Sigmoid colon (tissue), 4 donors: ENCODE results near the gene ANKHD1.
A peak's percentile ranks its signal among the peaks of the same experiment; 100 is the strongest.

Experiments used
- CTCF ChIP-seq, 4 experiments: fragments of 450-650 bp in 3 of 4; fragments of 200-600 bp in 1 of 4; IDR thresholded peaks; one replicate each; pipeline ENCODE4 v1.5.1; 2016 to 2019; ENCODE audit warnings: antibody characterized with exemption in 4 of 4, mild to moderate bottlenecking in 3 of 4, moderate library complexity in 2 of 4
- EP300 ChIP-seq, 4 donors: sonication (generic); formaldehyde crosslinking; IDR thresholded peaks; one replicate each; pipeline ENCODE4 v1.6.1; 2017; ENCODE audit warnings: antibody characterized with exemption in 4 of 4
- POLR2A ChIP-seq, 2 donors: fragments of 450-650 bp; IDR thresholded peaks; one replicate each; pipeline ENCODE4 v1.6.1; 2016; ENCODE audit warnings: antibody characterized with exemption in 2 of 2, mild to moderate bottlenecking in 2 of 2, moderate library complexity in 2 of 2
- POLR2AphosphoS5 ChIP-seq, 4 donors: sonication (generic); formaldehyde crosslinking; IDR thresholded peaks; one replicate each; pipeline ENCODE4 v1.6.1; 2017; ENCODE audit warnings: antibody characterized with exemption in 4 of 4

DNA sequence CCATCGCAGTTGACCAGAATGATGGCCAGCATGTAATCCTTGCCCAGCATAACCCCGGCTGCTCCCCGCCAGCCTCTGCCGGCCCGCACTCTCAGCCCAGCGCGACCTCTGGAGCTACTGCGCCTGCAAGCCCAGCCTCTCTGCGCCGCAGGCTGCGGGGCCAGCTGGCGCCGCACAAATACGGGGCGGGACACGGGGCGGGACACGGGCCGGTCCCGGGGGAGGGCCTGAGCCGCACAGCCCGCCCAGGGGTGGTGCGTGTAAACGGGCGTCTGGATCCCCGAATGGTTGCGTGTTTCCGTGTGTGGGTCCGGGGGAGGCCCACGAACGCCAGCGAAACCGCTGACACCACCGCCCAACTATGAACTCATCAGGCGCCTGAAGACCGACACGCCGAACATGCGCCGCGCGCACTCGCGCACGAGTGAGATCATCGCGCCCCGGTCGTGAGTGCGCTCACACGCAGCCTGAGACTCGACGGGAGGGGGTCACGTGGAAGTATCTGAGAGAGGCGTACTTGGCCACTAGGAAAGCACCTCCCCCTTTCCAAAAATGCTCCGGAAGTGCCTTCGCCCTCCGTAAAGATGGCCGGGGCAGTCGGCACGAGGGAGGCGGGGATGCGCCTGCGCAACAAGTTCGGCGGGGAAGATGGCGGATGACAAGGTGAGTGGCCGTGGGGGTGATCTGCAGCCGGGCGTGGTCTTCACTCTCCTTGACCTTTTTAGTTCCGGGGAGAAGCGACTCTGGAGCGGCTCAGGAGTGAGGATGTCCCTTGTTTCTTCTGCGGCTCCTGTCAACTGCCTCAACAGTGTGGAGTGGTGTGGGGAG lies 162.8 kb downstream of the ANKHD1 start, which contains the start of the genes APBB3 and SLC35A4:
- TF ChIP-seq CTCF (IDR thresholded peaks at IDR 0.05) (no peak), POLR2A (IDR thresholded peaks at IDR 0.05) (peak; percentile 86 to 88), POLR2AphosphoS5 (IDR thresholded peaks at IDR 0.05) (peak; percentile 89 to 96 (median 94)), EP300 (IDR thresholded peaks at IDR 0.05) (peak in 2 of 4 donors; percentile 23 to 77)
